Type B pancreatic cell (in vitro differentiated cells): ENCODE data around the gene ZBED4. TPM values are rescaled to one million over a fixed set of nuclear protein-coding genes. Genes with fewer than 3 reads are reported as not detected.

Source experiments
- DNase-seq: peaks from one replicate; pipeline ENCODE4 v3.0.0; 2021; ENCODE audit warnings: mixed read lengths; ENCODE audit not compliant: unreplicated experiment; ENCODE audit errors: extremely low spot score
- H3K27ac Mint-ChIP-seq: 2 replicates; pipeline ENCODE4 v1.8.0; 2021; ENCODE audit warnings: mild to moderate bottlenecking, mixed read lengths
- H3K27me3 Mint-ChIP-seq: 2 replicates; pipeline ENCODE4 v1.8.0; 2021; ENCODE audit warnings: mixed read lengths
- H3K36me3 Mint-ChIP-seq: 2 replicates; pipeline ENCODE4 v1.8.0; 2021; ENCODE audit warnings: mixed read lengths
- H3K4me1 Mint-ChIP-seq: one replicate; pipeline ENCODE4 v1.8.0; 2021; ENCODE audit warnings: mixed read lengths; ENCODE audit not compliant: unreplicated experiment
- H3K4me3 Mint-ChIP-seq: 2 replicates; pipeline ENCODE4 v1.8.0; 2021; ENCODE audit warnings: mild to moderate bottlenecking, mixed read lengths
- H3K9me3 Mint-ChIP-seq: 2 replicates; pipeline ENCODE4 v1.8.0; 2021; ENCODE audit warnings: mixed read lengths
- total RNA-seq: library from RNA; stranded (reverse); gene quantifications from 2 replicates; pipeline ENCODE4 v1.2.1, GENCODE V29; 2021; ENCODE audit warnings: low replicate concordance
- TF ChIP-seq, protein P1 (sequence below): fragments of 200-600 bp; sonication (generic); conservative IDR thresholded peaks from 2 replicates; pipeline ENCODE4 v1.5.0; 2021; ENCODE audit warnings: antibody characterized with exemption, mild to moderate bottlenecking

The ZBED4 gene
- total RNA-seq, 1 donor from 2014 or later, result 29.1 TPM

DNA sequence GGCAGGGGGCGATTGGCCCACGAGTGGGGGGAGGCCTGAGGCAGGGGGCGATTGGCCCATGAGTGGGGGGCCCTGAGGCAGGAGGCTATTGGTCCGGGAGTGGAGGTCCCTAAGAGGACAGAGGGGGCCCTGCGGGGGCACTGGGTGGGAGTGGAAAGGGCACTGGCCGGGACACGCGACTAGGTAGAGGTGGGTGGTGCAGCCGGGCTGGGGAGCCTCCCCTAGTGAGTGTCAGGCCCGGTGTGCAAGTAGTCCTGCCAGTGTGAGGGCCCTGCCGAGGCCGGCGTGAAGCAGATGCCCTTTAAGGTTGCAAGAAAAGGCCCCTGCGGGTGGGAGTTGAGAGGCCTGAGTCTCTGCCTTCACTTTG, 25.1 kb upstream of the ZBED4 start:
- no peak overlapping the region for H3K27ac Mint-ChIP-seq

DNA sequence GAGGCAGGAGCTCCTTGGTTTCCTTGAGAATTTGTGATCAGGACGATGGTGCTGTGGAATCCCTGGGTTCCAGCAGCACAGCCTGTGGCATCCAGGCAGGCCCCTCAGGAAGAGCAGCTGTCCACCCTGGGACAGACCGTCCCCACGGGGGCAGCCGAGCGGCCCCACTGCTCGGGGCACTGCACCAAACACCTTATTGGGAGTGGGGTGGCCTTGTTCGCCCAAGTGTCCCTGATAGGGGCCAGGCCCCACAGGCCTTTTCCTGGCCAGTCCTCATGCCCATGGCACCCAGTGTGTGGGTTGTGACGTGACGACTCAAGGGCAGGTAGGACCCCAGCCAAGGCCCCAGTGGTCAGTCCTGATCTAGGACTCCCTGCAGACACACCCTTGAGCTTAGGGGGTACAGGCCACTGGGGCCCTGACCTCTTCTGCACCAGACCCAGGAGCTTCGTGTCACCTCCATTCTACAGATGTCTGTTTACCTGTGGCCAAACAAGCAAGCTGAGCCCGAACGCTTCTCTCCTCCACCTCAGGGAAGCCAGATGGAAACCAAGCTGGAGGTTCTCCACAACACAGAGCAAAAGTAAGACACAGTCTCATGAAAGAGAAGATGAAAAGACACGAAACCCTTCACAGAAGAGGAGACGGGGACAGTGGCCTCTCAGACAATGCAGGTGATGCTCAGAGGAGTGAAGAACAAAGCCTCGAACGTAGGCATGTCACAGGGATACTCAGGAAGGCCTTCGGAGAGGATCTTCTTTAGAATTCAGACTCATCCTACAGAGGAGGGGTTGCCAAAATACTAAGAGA, 24.4 kb upstream of the ZBED4 start:
- TF ChIP-seq, protein P1, sequence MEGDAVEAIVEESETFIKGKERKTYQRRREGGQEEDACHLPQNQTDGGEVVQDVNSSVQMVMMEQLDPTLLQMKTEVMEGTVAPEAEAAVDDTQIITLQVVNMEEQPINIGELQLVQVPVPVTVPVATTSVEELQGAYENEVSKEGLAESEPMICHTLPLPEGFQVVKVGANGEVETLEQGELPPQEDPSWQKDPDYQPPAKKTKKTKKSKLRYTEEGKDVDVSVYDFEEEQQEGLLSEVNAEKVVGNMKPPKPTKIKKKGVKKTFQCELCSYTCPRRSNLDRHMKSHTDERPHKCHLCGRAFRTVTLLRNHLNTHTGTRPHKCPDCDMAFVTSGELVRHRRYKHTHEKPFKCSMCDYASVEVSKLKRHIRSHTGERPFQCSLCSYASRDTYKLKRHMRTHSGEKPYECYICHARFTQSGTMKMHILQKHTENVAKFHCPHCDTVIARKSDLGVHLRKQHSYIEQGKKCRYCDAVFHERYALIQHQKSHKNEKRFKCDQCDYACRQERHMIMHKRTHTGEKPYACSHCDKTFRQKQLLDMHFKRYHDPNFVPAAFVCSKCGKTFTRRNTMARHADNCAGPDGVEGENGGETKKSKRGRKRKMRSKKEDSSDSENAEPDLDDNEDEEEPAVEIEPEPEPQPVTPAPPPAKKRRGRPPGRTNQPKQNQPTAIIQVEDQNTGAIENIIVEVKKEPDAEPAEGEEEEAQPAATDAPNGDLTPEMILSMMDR, result no peak
- Mint-ChIP-seq H3K27me3 (peaks cover 10% of the 10 kb centered on the region), H3K27ac (peak overlapping the region; percentile 81), H3K9me3 (peaks cover 7% of the 10 kb centered on the region), H3K36me3 (peaks cover 5% of the 10 kb centered on the region), H3K4me1 (peaks cover 24% of the 10 kb centered on the region), H3K4me3 (peak overlapping the region; percentile 75)
- DNase-seq, result no peak

More for the DNA sequence above, 25.1 kb upstream of the ZBED4 start:
- Mint-ChIP-seq H3K4me3 (no peak overlapping the region), H3K27me3 (peaks cover 5% of the 10 kb centered on the region), H3K9me3 (peaks cover 7% of the 10 kb centered on the region), H3K4me1 (peaks cover 27% of the 10 kb centered on the region), H3K36me3 (peaks cover 11% of the 10 kb centered on the region)
- TF ChIP-seq, protein P1, result no peak
- no peak for DNase-seq

DNA sequence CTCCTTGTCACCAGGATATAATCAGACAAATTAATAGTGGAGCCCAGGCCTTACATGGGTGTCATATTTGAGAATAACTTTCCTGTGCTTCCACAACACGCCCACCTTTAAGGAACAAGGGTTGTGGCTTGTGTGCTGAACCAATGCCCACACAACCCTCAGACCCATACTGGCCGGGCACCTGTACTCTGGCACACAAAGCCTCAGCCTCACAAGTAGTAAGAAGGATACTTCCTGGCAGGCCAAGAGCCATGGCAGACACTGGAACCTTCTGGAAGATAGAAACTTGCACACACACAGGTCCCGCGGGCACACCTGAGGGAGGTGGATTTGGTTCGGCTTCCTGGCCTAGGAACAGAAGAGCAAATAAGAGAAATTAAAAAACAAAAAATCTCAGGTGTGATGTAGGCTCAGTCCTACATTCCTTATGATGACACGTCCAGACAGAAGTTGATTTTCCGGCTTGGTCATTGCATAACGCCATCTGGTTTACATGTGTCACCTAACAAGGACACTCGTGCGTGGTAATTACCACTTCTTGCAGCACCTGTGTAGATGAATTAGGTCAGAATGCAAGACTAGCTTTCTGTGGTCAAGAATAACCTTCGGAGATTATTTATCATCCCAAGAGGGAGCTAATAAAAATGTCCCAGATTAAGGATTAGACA, 20.2 kb upstream of the ZBED4 start:
- Mint-ChIP-seq H3K4me3 (peak overlapping the region; percentile 68), H3K27me3 (peaks cover 18% of the 10 kb centered on the region), H3K4me1 (peaks cover 4% of the 10 kb centered on the region), H3K27ac (peak overlapping the region; percentile 99), H3K9me3 (peaks cover 7% of the 10 kb centered on the region), H3K36me3 (no peaks in the 10 kb centered on the region)
- DNase-seq, result no peak
- TF ChIP-seq, protein P1, result no peak

DNA sequence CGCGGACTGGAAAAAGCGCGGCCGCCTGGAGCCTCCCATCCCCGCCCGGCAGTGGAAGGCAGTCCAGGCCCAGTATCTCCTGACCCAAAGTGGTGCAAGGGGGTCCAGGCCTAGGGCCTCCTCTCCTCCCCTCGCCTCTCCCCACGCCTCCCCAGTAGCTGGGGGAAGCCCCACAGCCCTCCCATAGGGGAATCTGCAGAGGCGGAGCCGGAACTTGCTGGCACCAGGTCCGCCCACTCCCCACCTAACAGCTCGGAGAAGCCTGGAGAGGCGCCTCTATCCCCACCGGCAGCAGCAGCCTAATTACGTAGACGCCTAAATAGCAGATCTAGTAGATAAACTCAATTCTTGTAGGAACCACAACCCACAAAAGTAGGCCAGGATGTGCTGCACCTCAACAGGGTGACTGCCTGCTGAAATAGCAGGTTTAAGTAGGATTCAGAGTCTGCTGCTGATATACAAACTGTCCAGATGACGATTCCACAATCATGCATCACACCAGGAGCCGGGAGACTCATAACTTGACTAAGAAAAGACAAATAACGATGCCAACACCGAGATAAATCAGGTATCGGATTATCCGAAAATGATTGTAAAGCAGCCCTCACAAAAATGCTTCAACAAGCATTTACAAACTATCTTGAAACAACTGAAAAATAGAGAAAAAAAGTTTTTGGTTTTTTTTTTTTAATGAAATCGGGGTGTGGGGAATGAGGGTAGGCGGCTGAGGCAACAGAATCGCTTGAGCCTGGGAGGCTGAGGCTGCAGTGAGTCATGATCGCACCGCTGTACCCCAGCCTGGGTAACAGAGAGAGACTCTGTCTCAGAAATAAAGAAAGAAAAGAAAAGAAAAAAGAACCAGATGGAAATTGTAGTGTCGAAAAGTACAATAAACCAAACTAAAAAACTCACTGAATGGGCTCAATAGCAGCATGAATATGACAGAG, 14.6 kb upstream of the ZBED4 start:
- Mint-ChIP-seq H3K36me3 (no peaks in the 10 kb centered on the region), H3K27ac (no peak overlapping the region), H3K4me1 (no peaks in the 10 kb centered on the region), H3K27me3 (peaks cover 20% of the 10 kb centered on the region), H3K9me3 (no peaks in the 10 kb centered on the region), H3K4me3 (no peak overlapping the region)
- no peak for DNase-seq
- TF ChIP-seq, protein P1, result no peak

DNA sequence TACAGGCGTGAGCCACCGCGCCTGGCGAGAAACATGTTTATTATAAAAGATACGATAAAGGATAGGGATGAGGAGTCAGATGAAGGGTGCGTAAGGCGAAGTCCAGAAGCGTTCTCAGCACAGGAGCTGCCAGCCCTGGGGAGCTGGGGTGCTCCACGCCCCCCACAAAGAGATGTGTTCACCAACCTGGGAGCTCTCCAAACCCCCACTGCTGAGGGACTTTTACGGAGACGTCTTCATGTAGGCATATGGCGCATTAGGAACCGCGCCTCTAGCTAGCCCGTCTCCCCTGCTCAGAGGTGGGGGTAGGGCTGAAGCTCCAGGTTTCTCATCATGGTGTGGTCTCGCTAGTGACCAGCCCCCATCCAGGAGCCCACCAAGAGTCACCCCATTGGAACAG, 8.4 kb upstream of the ZBED4 start:
- H3K4me3 Mint-ChIP-seq, result no peak overlapping the region
- no peak overlapping the region for H3K27ac Mint-ChIP-seq
- TF ChIP-seq, protein P1, result no peak
- DNase-seq, result no peak
- peaks cover 60% of the 10 kb centered on the region for H3K27me3 Mint-ChIP-seq
- H3K36me3 Mint-ChIP-seq, result no peaks in the 10 kb centered on the region
- H3K4me1 Mint-ChIP-seq, result no peaks in the 10 kb centered on the region
- no peaks in the 10 kb centered on the region for H3K9me3 Mint-ChIP-seq
